ENCODE measurements around the gene ADAM17.
"Not testable (repeated sequence)": the region's sequence is repeated elsewhere in the genome, so short reads cannot be mapped to it uniquely, and the experiment has no call there.

The ADAM17 gene

GRCh38 chr2:9517118-9517782 lies 38.4 kb downstream of the ADAM17 start:
- no peak for DNase-seq

DNA sequence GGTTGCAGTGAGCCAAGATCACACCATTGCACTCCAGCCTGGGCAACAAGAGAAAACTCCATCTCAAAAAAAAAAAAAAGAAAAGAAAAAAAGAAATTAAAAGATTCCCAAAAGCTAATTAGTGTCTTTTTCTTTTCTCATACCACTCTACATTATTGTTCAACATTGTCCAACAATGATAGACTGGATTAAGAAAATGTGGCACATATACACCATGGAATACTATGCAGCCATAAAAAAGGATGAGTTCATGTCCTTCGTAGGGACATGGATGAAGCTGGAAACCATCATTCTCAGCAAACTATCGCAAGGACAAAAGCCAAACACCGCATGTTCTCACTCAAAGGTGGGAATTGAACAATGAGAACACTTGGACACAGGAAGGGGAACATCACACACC lies 41.7 kb downstream of the ADAM17 start:
- DNase-seq: not testable (repeated sequence)

DNA sequence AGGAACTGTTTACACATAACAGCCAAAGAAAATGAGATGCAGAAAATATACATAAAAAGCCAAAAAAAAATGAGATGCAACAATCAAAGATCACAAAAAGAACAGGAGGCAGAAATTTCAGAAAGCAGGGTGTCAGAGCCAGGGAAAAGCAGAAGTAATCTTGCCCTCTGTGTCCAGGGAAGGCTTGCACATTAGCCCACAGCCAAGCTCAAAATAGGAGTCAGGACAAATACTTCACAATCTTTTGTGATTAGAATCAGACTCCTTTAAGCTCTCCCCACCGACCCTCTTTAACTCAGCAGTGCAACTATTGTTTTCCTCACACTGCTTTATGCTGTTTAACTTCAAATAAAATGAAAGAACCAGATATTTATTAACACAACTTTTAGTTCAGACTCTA lies 46.7 kb downstream of the ADAM17 start:
- no peak for DNase-seq

- no peak for DNase-seq
Measured at GRCh38 chr2:9498210-9498609, 57.4 kb downstream of the ADAM17 start.

GRCh38 chr2:9497017-9497416 lies 58.6 kb downstream of the ADAM17 start:
- DNase-seq: no peak

GRCh38 chr2:9494081-9494480 lies 61.5 kb downstream of the ADAM17 start:
- no peak for DNase-seq

GRCh38 chr2:9493478-9493877 lies 62.2 kb downstream of the ADAM17 start:
- no peak for DNase-seq

DNA sequence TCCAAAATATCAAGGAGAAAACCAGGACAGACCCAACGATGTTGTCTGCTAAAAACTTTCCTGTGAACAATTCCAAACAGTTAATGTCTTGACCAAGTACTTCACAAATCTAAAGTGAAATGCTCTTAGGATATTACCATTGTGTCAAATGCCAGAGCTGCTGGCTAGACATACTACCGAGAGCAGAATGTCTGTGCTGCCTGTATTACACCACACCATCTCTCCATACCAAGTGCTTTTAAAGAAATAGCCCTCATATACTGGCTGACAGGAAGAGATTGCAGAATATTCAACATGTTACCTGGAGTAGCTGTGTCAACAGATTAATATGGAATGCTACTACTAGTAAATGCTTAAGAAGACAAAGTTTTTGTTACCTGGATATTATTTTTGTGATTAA lies 62.7 kb downstream of the ADAM17 start:
- no peak for DNase-seq

- no peak for DNase-seq
Measured at GRCh38 chr2:9490789-9491188, 64.8 kb downstream of the ADAM17 start.

DNA sequence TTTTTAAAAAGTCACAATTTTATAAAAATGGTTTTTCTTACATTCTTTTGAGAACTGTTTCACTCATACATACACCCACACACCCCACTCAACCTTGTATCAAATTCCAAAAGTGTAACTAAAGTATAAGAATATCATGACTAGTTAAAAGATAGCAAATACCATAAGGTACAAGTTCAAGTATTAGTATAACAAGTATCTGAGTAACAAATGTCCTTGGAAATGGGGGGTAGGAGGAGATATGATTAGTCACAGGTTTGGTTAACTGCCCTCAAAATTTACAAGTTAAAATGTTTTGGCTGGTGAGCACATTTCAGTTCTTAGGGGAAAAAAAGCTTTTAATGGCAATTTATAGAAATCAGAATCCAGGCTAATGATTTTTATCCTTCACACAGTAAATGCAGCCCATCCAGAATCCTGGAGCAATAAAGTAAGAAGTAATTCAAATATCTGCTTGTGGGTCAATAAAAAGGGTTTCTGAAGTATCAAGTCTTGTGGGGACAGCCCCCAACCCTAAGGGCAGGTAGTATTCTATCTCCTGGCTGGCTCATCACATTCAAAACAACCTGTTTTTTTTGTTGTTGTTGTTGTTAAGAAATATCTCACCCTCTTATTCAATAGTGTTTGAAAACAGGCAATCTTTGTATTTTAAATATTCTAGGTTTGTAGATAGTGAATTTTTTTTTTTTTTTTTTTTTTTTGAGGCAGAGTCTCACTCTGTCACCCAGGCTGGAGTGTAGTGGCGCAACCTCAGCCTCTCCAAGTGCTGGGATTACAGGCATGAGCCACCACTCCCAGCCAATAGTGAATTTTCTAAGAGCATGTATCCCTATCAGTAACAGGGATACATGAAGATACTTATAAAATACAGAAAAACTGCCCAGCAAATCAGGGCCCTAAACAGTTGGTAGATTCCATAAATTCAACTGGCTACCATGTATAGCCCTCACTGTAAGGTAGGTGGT lies 66.8 kb downstream of the ADAM17 start:
- no peak for DNase-seq

DNA sequence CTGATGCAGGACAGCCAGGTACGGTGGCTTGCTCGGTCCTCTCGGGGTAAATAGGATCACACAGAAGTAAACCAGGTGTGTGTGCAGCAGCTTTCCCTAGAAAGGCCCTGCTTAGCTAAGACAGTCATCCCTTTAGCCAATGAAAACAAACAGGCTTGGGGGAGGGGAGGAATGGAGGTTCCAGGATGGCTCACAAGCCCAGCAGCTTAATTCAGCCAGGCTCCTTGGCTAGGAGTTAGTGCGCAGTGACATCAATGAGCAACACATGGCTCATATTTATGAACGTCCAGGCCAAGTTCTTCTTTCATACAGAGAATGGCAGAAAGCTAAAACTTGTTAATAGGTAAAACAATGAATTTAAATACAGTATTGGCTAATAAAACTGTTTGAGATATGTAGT lies 71.1 kb downstream of the ADAM17 start:
- DNase-seq: no peak

- DNase-seq: no peak
Measured at GRCh38 chr2:9483107-9483506, 72.5 kb downstream of the ADAM17 start.

- no peak for DNase-seq
Measured at GRCh38 chr2:9480157-9480556, 75.5 kb downstream of the ADAM17 start.

GRCh38 chr2:9478526-9478925 lies 77.1 kb downstream of the ADAM17 start:
- no peak for DNase-seq

DNA sequence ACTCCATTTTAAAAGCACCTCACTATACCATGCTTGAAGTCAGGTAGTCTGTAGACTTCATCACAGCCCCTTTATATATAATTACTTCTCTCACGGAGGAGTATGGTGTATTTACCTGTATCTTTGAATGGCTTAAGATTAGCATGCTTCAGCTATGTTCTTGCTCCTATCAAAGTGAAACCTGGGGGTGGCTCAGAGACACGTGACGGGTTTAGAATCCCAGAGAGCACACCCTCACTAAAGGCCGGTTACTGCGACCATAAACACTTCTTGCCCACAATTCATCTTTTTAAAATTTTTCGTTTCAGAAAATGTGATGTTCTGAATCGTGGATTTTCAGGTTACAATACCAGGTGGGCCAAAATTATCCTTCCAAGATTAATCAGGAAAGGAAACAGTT lies 77.7 kb downstream of the ADAM17 start:
- DNase-seq: no peak

DNA sequence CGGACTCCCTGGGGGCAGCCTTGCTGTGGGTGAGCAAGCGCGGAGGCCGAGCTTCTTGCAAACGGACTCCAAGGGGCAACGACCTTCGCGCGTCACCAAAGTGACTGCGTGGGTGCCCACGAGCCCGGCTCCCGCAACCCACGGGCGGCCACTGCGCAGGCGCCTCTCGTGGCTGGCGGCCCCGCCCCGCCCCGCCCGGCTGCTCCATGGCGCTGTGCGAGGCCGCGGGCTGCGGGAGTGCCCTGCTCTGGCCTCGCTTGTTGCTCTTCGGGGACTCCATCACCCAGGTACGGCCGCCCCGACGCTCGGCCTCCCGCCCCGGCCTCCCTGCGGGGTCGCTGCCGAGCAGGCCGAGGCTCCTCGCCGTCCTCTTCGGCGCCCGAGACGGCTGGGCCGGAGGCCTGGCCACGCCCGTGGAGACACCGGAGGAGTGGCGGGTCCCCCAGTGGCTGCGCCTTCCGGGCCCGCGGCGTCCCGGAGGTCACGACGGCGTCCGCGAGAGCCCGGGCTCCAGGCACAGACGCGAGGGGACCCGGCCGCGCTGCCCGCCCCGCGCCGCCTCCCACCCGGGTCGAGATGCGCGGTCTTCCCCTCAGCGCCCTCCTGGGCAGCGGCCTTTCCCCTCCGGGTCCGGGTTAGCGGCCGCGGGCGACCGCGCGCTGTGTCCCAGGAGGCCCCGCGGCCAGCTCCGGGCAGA lies 81.1 kb downstream of the ADAM17 start, which contains the start of gene IAH1:
IAH1 (plus strand) TSS at position 191 of the 697 bp plus-strand sequence; CDS start at position 207, 16 bp downstream.
- DNase-seq: peak; percentile 2

DNA sequence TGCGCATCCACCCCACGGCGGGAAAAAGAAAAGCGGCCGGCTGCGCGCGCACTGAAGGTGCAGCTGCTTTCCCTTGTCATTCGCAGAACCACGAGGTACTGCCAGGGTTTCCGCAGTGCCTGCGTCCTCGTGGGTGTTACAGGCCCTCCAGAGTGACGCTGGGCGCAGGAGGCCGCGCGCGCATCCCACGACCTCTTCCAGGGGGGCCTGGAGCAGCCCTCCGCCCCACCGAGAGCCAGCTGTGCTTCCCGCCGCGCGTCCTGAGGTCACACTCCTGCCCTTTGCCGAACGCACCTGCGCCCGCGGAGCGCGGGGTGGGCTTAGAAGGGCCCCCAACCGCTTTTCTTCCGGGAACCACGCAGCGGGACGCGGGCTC lies 81.7 kb downstream of the ADAM17 start:
- DNase-seq: no peak

GRCh38 chr2:9473308-9473984 lies 82.2 kb downstream of the ADAM17 start:
- DNase-seq: no peak

- DNase-seq: no peak
Measured at GRCh38 chr2:9472511-9472910, 83.1 kb downstream of the ADAM17 start.

DNA sequence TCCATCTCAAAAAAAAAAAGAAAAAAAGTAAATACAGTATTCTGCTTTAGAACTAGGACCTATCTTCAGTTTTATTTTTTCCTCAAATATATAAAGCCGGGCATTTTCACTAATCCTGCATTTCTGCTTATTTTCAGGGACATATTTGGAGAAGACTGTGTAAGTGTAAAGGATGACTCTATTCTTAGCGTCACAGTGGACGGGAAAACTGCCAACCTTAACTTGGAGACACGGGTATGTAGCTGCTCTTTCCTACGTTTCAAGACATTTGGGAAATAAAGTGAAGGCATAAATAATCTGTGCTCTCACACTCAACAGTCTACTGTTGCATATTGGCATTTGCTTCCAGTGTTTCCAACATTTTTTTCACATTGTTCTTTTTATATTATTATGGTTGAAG lies 84.4 kb downstream of the ADAM17 start:
- no peak for DNase-seq

DNA sequence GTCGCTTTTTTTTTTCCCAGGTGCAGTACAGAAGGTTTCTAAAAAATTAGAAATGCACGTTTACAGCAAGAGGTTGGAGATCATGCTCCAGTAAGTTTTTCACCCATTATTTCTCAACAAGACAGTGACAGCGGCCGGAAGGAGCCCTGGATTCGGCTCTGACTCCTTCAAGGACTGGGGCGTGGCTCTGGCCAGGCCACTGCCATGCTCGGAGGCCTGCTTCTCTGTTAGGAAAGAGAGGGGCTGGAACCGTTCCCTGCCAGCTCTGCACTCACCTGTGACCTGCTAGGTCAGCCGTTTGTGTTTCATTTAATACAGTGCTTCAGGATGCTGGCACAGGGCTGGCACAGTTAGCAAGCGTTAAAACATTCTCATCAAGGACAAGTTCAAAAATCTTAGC lies 87.9 kb downstream of the ADAM17 start:
- no peak for DNase-seq

DNA sequence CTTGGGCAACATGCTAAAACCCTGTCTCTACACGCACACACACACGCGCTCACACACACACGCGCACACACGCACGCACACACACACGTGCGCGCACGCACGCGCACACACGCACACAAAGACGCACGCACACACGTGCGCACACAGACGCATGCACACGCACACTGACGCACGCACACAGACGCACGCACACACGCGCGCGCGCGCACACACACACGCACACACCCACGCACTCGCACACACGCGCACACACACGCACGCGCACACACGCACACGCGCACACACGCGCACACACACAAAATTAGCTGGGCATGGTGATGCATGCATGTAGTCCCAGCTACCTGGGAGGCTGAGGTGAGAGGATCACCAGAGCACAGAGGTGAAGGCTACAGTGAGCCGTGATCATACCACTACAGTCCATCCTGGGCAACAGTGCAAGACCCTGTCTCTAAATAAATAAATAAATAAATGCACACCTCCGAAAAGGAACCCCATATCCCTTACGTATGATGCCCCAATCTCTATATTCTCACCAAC lies 89.4 kb downstream of the ADAM17 start:
- DNase-seq: no peak

- DNase-seq: no peak
Measured at GRCh38 chr2:9465170-9465569, 90.5 kb downstream of the ADAM17 start.
